HepG2 (cell line): ENCODE measurements around the gene MAGI1. TPM values are rescaled to one million over a fixed set of nuclear protein-coding genes. Genes with fewer than 3 reads are reported as not detected.

Source experiments
- ATAC-seq: fragments of 200-7000 bp; cut with Tn5 transposase; 3 replicates; pipeline ENCODE4 v1.9.1; 2020; ENCODE audit warnings: mild to moderate bottlenecking, moderate library complexity
- BruUV-seq: library from RNA; stranded (reverse); fragments of 400-500 nt; replicated peaks from 2 replicates; lab custom pipeline; 2021; lab: Mats Ljungman, UMichigan
- CTCF ChIA-PET: fragments of 300-600 bp; formaldehyde crosslinking; extraction: SDS; loops from one replicate; lab custom pipeline; 2021; ENCODE audit warnings: low total read pairs, inconsistent platforms, low intra/inter-chr PET ratio; lab: Yijun Ruan, JAX
- POLR2A ChIA-PET: fragments of 350-600 bp; sonication (Branson Sonifier 250); formaldehyde crosslinking; loops from one replicate; lab custom pipeline; 2020; ENCODE audit warnings: antibody characterized with exemption, inconsistent platforms; lab: Yijun Ruan, JAX
- DNase-seq: peaks from one replicate; pipeline ENCODE4 v3.0.0-alpha.2; 2015; ENCODE audit warnings: low spot score
- FAIRE-seq: peaks from 3 replicates; lab custom pipeline; 2011; peaks lifted over from hg19 to GRCh38; lab: Jason Lieb, UNC
- H2AFZ ChIP-seq: one replicate; pipeline ENCODE4 v1.6.1; 2011; ENCODE audit warnings: low read length, inconsistent platforms
- H3K27ac ChIP-seq: fragments of 300-600 bp; 3 replicates; pipeline ENCODE4 v1.8.0; 2011; ENCODE audit warnings: mixed run types, mild to moderate bottlenecking, mixed read lengths, low read length, inconsistent platforms; ENCODE audit not compliant: insufficient read depth; ENCODE audit errors: extremely low read length
- H3K27me3 ChIP-seq, 2 experiments: fragments of 200-600 bp in 1 of 2; 2 replicates in 1 of 2; 3 replicates in 1 of 2; pipeline versions ENCODE4 v1.6.0 to v1.8.0; 2011; ENCODE audit warnings: low read length in 2 of 2, mild to moderate bottlenecking in 2 of 2, moderate library complexity in 2 of 2, inconsistent platforms in 1 of 2; ENCODE audit not compliant: insufficient read depth in 2 of 2, control insufficient read depth in 1 of 2
- H3K36me3 ChIP-seq, 2 experiments: fragments of 200-600 bp in 1 of 2; replicated peaks in 1 of 2; 2 replicates in 1 of 2; 3 replicates in 1 of 2; pipeline versions ENCODE4 v1.5.1 to v1.8.0; 2011; ENCODE audit warnings: low read length in 2 of 2, inconsistent platforms in 1 of 2; ENCODE audit not compliant: insufficient read depth in 2 of 2, control insufficient read depth in 1 of 2
- H3K4me1 ChIP-seq: 2 replicates; pipeline ENCODE4 v1.5.1; 2012; ENCODE audit warnings: low read length, inconsistent platforms; ENCODE audit not compliant: insufficient read depth
- H3K4me2 ChIP-seq: 2 replicates; pipeline ENCODE4 v1.6.0; 2011; ENCODE audit warnings: low read depth, low read length, inconsistent platforms
- H3K4me3 ChIP-seq, 3 experiments: fragments of 200-600 bp in 1 of 3; sonication (generic), shearing (Covaris generic) in 1 of 3; replicated peaks in 1 of 3; 2 replicates each; pipeline ENCODE4 v1.5.1; 2011 to 2016; ENCODE audit warnings: low read length in 3 of 3, inconsistent platforms in 2 of 3, low read depth in 2 of 3, mild to moderate bottlenecking in 2 of 3, control low read depth in 1 of 3, mixed read lengths in 1 of 3; ENCODE audit not compliant: insufficient read depth in 1 of 3
- H3K79me2 ChIP-seq: one replicate; pipeline ENCODE4 v1.6.1; 2011; ENCODE audit warnings: low read length, inconsistent platforms; ENCODE audit not compliant: insufficient read depth
- H3K9ac ChIP-seq: 2 replicates; pipeline ENCODE4 v1.6.0; 2011; ENCODE audit warnings: mild to moderate bottlenecking, low read depth, low read length, inconsistent platforms; ENCODE audit not compliant: insufficient read depth
- H3K9me3 ChIP-seq: 2 replicates; pipeline ENCODE4 v1.5.1; 2012; ENCODE audit warnings: mild to moderate bottlenecking, low read length
- H4K20me1 ChIP-seq: 2 replicates; pipeline ENCODE4 v1.6.0; 2011; ENCODE audit warnings: inconsistent platforms, mild to moderate bottlenecking, low read length, moderate library complexity; ENCODE audit not compliant: insufficient read depth
- MIER3 ChIP-seq: IDR thresholded peaks from 2 replicates; pipeline ENCODE4 v1.6.1; 2016; ENCODE audit warnings: missing compliant biosample characterization, borderline replicate concordance
- PLRG1 ChIP-seq: fragments of 450-650 bp; conservative IDR thresholded peaks from 2 replicates; pipeline ENCODE4 v1.6.1; 2016
- ZEB1 ChIP-seq: IDR thresholded peaks from 2 replicates; pipeline ENCODE4 v1.6.1; 2012; ENCODE audit warnings: mild to moderate bottlenecking, low read depth, inconsistent platforms; ENCODE audit not compliant: insufficient replicate concordance
- ZNF251 ChIP-seq: sonication (generic); formaldehyde crosslinking; IDR thresholded peaks from 2 replicates; pipeline ENCODE4 v1.9.0; 2021; ENCODE audit warnings: mild to moderate bottlenecking, missing genetic modification reagents
- ZNF598 ChIP-seq: sonication (generic); formaldehyde crosslinking; IDR thresholded peaks from 2 replicates; pipeline ENCODE4 v1.5.1; 2020; ENCODE audit warnings: mild to moderate bottlenecking, missing genetic modification reagents, borderline replicate concordance
- ZNF879 ChIP-seq: sonication (generic); formaldehyde crosslinking; IDR thresholded peaks from 2 replicates; pipeline ENCODE4 v1.8.1; 2023; ENCODE audit warnings: missing genetic modification reagents
- WGBS: methylation state at CpG from one replicate; pipeline ENCODE4 v1.1.6; 2017; ENCODE audit warnings: low lambda C conversion rate; 5-methylcytosine and 5-hydroxymethylcytosine counted together
- in situ Hi-C: cut with HindIII; loops from 2 replicates; pipeline ENCODE4 v1.10.0; 2017; ENCODE audit warnings: low pct_unique_long_range_greater_than_20kb; ENCODE audit not compliant: extremely low pct_ligation_motif_present
- intact Hi-C: fragments of 100-400 bp; cut with micrococcal nuclease; formaldehyde crosslinking; loops from one replicate; pipeline ENCODE4 v1.10.0; 2022; ENCODE audit not compliant: unreplicated experiment
- polyA plus RNA-seq, 8 experiments: library from polyadenylated mRNA; depleted of rRNA in 3 of 8; stranded (reverse) in 7 of 8; unstranded in 1 of 8; fragments of >200 nt; fragmentation: Illumina TruSeq in 4 of 8; extraction: Trizol in 4 of 8; gene quantifications; 2 replicates each; pipeline versions ENCODE4 v1.2.1 to v1.2.3, GENCODE V29; 2011 to 2016; ENCODE audit warnings: low read depth in 4 of 8, missing spikeins in 1 of 8, mixed read lengths in 1 of 8; ENCODE audit not compliant: insufficient read depth in 1 of 8
- total RNA-seq, 5 experiments: library from RNA; depleted of rRNA; stranded (reverse); fragments of >200 nt; fragmentation: Illumina TruSeq; extraction: Trizol; gene quantifications; 2 replicates each; pipeline ENCODE4 v1.2.3, GENCODE V29; 2016; ENCODE audit warnings: low read depth in 1 of 5
- TF ChIP-seq, protein P1 (sequence below): IDR thresholded peaks from 2 replicates; pipeline ENCODE4 v1.6.1; 2016; ENCODE audit warnings: mild to moderate bottlenecking
- TF ChIP-seq, protein P2 (sequence below): sonication (generic); formaldehyde crosslinking; IDR thresholded peaks from 2 replicates; pipeline ENCODE4 v1.4.0; 2020; ENCODE audit warnings: mild to moderate bottlenecking, missing genetic modification reagents

The MAGI1 gene
- total and polyA plus RNA-seq, 2 of the 13 experiments (the other 11 are each of a cell fraction or from before 2014, with no cell fraction given) = 22.2 to 26.0 TPM

DNA sequence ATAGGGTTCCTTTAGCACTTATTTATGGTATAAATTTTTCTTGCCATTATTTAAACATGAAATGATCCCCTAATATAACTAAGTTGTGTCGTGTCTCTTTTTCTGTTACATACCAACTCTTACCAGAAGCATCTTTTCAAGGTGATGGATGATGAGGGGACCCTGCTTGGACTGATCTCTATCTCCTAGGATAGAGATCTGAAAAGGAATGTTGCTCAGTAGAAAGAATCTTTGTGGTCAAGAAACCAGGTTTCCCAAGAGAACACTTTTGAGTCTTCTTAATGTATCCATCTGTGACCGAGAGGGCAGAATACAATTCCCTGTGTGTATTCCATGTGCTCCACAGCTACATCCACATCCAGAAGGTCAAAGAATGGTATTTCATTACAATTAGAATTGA lies 409.7 kb downstream of the MAGI1 start:
- no peak overlapping the region for H3K4me2 ChIP-seq
- ChIA-PET CTCF (no interaction called here), POLR2A (no interaction called here)
- 98% methylated on average over 2 of the region's 2 CpGs for WGBS
- H3K9ac ChIP-seq = no peak overlapping the region
- no TSS peak for BruUV-seq
- no peak overlapping the region for H3K4me3 ChIP-seq
- TF ChIP-seq ZNF879 (CRISPR knock-in tag) (no peak), ZNF598 (CRISPR knock-in tag) (no peak), ZNF251 (CRISPR knock-in tag) (no peak), PLRG1 (no peak), MIER3 (no peak), ZEB1 (no peak)
- TF ChIP-seq, protein P1, sequence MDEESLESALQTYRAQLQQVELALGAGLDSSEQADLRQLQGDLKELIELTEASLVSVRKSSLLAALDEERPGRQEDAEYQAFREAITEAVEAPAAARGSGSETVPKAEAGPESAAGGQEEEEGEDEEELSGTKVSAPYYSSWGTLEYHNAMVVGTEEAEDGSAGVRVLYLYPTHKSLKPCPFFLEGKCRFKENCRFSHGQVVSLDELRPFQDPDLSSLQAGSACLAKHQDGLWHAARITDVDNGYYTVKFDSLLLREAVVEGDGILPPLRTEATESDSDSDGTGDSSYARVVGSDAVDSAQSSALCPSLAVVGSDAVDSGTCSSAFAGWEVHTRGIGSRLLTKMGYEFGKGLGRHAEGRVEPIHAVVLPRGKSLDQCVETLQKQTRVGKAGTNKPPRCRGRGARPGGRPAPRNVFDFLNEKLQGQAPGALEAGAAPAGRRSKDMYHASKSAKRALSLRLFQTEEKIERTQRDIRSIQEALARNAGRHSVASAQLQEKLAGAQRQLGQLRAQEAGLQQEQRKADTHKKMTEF = no peak
- TF ChIP-seq, protein P2, sequence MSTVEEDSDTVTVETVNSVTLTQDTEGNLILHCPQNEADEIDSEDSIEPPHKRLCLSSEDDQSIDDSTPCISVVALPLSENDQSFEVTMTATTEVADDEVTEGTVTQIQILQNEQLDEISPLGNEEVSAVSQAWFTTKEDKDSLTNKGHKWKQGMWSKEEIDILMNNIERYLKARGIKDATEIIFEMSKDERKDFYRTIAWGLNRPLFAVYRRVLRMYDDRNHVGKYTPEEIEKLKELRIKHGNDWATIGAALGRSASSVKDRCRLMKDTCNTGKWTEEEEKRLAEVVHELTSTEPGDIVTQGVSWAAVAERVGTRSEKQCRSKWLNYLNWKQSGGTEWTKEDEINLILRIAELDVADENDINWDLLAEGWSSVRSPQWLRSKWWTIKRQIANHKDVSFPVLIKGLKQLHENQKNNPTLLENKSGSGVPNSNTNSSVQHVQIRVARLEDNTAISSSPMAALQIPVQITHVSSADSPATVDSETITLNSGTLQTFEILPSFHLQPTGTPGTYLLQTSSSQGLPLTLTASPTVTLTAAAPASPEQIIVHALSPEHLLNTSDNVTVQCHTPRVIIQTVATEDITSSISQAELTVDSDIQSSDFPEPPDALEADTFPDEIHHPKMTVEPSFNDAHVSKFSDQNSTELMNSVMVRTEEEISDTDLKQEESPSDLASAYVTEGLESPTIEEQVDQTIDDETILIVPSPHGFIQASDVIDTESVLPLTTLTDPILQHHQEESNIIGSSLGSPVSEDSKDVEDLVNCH (CRISPR knock-in tag) = no peak
- H3K27me3 ChIP-seq = no peaks in the 10 kb centered on the region
- ATAC-seq = no peak
- peaks cover 13% of the 10 kb centered on the region for H3K4me1 ChIP-seq
- peaks cover 8% of the 10 kb centered on the region for H3K79me2 ChIP-seq
- no peaks in the 10 kb centered on the region for H3K36me3 ChIP-seq
- no peak overlapping the region for H3K27ac ChIP-seq
- H2AFZ ChIP-seq = no peak overlapping the region
- intact Hi-C loops = no loop called here
- DNase-seq = no peak
- no peaks in the 10 kb centered on the region for H3K9me3 ChIP-seq
- H4K20me1 ChIP-seq = peaks cover 8% of the 10 kb centered on the region
- in situ Hi-C loops = no loop called here
- no peak for FAIRE-seq
